ENCODE data around the gene SSH3.

Gene SSH3

DNA sequence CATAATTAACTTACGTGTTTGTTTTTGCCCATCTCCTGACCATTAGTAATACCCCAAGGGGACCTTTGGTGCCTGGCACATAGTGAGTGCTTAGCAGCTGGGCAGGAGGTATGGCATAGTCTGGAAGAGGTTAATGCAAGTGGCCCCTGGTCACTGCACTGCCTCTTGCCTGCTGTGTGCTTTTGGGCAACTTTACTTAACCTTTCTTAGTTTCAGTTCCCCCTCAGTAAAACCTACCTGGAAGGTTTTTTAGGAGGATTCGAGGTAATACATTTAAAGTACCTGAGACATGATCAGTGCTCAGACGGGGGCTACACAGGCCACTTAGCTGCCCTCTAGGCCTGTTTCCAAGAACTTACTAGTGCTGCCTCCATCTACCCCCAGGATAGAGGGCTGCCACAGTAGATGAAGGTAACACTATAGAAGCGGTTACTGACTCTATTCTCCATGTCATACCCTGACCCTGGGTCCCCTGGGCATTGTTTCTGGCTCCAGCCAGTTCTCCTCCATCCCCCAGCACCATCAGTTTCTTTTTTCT lies 46.7 kb downstream of the SSH3 start:
- TF ChIP-seq, protein P1, sequence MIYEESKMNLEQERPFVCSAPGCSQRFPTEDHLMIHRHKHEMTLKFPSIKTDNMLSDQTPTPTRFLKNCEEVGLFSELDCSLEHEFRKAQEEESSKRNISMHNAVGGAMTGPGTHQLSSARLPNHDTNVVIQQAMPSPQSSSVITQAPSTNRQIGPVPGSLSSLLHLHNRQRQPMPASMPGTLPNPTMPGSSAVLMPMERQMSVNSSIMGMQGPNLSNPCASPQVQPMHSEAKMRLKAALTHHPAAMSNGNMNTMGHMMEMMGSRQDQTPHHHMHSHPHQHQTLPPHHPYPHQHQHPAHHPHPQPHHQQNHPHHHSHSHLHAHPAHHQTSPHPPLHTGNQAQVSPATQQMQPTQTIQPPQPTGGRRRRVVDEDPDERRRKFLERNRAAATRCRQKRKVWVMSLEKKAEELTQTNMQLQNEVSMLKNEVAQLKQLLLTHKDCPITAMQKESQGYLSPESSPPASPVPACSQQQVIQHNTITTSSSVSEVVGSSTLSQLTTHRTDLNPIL (CRISPR knock-in tag; IDR thresholded peaks at IDR 0.05; ENCODE audit: low read depth): no peak
- TF ChIP-seq POU6F1 (CRISPR knock-in tag; IDR thresholded peaks at IDR 0.05; ENCODE audit: borderline replicate concordance, low read depth): no peak
- TF ChIP-seq ZFP30 (CRISPR knock-in tag; IDR thresholded peaks at IDR 0.05): no peak
- no peak for ATAC-seq

DNA sequence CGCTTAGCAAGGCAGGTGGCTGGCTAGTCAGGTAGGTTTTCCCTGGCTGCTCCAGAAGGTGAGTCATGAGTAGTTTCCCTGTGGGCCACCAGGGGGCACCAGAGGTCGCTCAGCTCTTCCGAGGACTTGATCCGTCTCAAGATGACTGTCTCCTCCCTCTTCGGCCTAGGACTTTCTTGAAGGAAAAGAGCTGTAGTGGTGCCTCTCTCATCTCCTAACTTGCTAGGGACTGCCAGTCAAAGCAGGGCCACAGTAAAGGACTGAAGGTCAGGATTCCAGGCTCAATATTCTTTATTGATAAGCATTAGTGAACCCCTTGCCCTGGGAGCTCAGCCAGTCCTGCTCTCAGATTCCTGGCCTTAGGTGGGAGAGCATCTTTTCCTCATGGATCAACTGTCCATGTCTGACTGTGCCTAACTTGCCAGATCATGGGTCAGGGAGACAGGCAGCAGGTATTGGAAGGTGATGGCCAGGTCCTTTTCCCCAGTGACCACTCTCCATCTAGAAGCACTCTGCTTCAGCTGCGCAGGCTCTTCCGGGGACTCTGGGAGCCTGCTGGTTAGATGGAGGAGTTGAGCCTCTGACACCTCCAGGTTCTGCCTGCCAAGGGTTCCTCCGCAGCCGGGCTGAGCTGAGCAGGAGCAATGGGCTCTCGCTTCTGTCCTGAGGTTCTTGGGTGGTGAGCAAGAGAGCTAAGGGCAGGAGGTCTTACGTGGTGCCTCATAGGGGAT lies 48.1 kb downstream of the SSH3 start:
- peak; percentile 21 for ATAC-seq
- TF ChIP-seq ARNTL (CRISPR knock-in tag; IDR thresholded peaks at IDR 0.05; ENCODE audit: borderline replicate concordance, low read depth) (no peak), TOX (CRISPR knock-in tag; IDR thresholded peaks at IDR 0.05; ENCODE audit: borderline replicate concordance) (no peak), RARB (CRISPR knock-in tag; IDR thresholded peaks at IDR 0.05) (no peak), ESRRG (CRISPR knock-in tag; IDR thresholded peaks at IDR 0.05) (no peak), ZFP30 (CRISPR knock-in tag; IDR thresholded peaks at IDR 0.05) (no peak), BACH2 (CRISPR knock-in tag; IDR thresholded peaks at IDR 0.05; ENCODE audit: borderline replicate concordance) (no peak), ISL1 (CRISPR knock-in tag; IDR thresholded peaks at IDR 0.05) (no peak), ZNF8 (CRISPR knock-in tag; IDR thresholded peaks at IDR 0.05) (no peak), CSDC2 (CRISPR knock-in tag; IDR thresholded peaks at IDR 0.05) (no peak), ZFP3 (CRISPR knock-in tag; IDR thresholded peaks at IDR 0.05) (no peak), SNAI2 (CRISPR knock-in tag; IDR thresholded peaks at IDR 0.05) (no peak), ZNF565 (CRISPR knock-in tag; conservative IDR thresholded peaks at IDR 0.05; ENCODE audit: low read depth) (no peak), ZNF70 (CRISPR knock-in tag; IDR thresholded peaks at IDR 0.05) (no peak), TCF4 (CRISPR knock-in tag; IDR thresholded peaks at IDR 0.05; ENCODE audit: borderline replicate concordance) (no peak), POU6F1 (CRISPR knock-in tag; IDR thresholded peaks at IDR 0.05; ENCODE audit: borderline replicate concordance, low read depth) (no peak), PPARA (CRISPR knock-in tag; IDR thresholded peaks at IDR 0.05; ENCODE audit: borderline replicate concordance) (no peak), GLIS3 (CRISPR knock-in tag; IDR thresholded peaks at IDR 0.05) (no peak)
- TF ChIP-seq, protein P2, sequence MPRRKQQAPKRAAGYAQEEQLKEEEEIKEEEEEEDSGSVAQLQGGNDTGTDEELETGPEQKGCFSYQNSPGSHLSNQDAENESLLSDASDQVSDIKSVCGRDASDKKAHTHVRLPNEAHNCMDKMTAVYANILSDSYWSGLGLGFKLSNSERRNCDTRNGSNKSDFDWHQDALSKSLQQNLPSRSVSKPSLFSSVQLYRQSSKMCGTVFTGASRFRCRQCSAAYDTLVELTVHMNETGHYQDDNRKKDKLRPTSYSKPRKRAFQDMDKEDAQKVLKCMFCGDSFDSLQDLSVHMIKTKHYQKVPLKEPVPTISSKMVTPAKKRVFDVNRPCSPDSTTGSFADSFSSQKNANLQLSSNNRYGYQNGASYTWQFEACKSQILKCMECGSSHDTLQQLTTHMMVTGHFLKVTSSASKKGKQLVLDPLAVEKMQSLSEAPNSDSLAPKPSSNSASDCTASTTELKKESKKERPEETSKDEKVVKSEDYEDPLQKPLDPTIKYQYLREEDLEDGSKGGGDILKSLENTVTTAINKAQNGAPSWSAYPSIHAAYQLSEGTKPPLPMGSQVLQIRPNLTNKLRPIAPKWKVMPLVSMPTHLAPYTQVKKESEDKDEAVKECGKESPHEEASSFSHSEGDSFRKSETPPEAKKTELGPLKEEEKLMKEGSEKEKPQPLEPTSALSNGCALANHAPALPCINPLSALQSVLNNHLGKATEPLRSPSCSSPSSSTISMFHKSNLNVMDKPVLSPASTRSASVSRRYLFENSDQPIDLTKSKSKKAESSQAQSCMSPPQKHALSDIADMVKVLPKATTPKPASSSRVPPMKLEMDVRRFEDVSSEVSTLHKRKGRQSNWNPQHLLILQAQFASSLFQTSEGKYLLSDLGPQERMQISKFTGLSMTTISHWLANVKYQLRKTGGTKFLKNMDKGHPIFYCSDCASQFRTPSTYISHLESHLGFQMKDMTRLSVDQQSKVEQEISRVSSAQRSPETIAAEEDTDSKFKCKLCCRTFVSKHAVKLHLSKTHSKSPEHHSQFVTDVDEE (CRISPR knock-in tag; IDR thresholded peaks at IDR 0.05): no peak
- TF ChIP-seq, protein P3, sequence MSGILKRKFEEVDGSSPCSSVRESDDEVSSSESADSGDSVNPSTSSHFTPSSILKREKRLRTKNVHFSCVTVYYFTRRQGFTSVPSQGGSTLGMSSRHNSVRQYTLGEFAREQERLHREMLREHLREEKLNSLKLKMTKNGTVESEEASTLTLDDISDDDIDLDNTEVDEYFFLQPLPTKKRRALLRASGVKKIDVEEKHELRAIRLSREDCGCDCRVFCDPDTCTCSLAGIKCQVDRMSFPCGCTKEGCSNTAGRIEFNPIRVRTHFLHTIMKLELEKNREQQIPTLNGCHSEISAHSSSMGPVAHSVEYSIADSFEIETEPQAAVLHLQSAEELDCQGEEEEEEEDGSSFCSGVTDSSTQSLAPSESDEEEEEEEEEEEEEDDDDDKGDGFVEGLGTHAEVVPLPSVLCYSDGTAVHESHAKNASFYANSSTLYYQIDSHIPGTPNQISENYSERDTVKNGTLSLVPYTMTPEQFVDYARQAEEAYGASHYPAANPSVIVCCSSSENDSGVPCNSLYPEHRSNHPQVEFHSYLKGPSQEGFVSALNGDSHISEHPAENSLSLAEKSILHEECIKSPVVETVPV (CRISPR knock-in tag; IDR thresholded peaks at IDR 0.05): no peak
